ENCODE results near the gene CTNNBL1.

DNA sequence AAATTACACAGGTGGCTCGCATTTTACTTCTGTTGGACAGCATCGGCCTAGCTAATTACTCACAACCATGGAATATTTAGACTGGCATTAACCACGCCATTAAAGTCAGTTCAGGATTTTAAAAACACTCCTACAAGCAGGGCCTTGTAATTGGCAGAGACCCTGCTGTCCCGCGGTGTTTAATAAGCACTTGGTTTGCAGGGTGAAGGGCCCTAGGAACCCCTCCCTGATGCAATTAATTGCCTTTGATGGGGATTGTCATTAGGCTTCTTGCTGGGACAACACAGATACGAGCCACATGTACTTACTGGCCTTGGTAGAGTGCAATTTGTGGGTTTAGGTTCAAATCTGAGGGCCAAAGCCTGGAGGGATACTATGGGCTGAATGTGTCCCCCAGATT, 201.3 kb downstream of the CTNNBL1 start:
- no peak for TF ChIP-seq ZNF274 (IDR thresholded peaks at IDR 0.05; ENCODE audit: low read depth, low read length)
- no peak for TF ChIP-seq YY1 (IDR thresholded peaks at IDR 0.05; ENCODE audit: insufficient read depth, insufficient read length)

All from NT2/D1 (cell line).